Right renal pelvis (tissue), 4 donors: ENCODE results near the gene ADAMTS2. TPM values are rescaled to one million over a fixed set of nuclear protein-coding genes. Genes with fewer than 3 reads are reported as not detected.
"Not testable (repeated sequence)": the region's sequence is repeated elsewhere in the genome, so short reads cannot be mapped to it uniquely, and the experiment has no call there.

ENCODE experiments used
- DNase-seq, 4 donors: peaks; one replicate each; pipeline ENCODE4 v3.0.0-alpha.2; 2013; ENCODE audit warnings: low read depth in 4 of 4, low spot score in 3 of 4, missing footprints in 1 of 4
- polyA plus RNA-seq, 4 donors: library from polyadenylated mRNA; unstranded; fragments of 120-200 nt; gene quantifications; one replicate each; pipeline ENCODE4 v1.2.1, GENCODE V29; 2013; ENCODE audit not compliant: insufficient read length in 4 of 4

ADAMTS2 gene
- polyA plus RNA-seq, 4 donors, result 10.9 to 15.5 (median 11.5) TPM

DNA sequence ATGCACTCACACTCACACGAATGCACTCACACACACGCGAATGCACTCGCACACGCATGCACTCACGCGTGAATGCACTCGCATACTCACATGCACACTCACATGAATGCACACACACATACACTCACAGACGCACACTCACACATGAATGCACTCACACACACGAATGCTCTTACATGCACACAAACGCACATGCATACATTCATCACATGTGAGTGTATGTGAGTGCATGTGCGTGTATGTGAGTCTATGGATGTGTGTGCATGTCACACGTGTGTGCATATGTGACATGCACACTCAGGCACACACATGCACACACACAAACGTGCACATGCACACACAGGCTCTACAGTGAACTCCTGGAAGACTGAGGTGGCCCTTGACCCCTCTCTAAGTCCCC, 121.7 kb downstream of the ADAMTS2 start:
- no peak for DNase-seq

DNA sequence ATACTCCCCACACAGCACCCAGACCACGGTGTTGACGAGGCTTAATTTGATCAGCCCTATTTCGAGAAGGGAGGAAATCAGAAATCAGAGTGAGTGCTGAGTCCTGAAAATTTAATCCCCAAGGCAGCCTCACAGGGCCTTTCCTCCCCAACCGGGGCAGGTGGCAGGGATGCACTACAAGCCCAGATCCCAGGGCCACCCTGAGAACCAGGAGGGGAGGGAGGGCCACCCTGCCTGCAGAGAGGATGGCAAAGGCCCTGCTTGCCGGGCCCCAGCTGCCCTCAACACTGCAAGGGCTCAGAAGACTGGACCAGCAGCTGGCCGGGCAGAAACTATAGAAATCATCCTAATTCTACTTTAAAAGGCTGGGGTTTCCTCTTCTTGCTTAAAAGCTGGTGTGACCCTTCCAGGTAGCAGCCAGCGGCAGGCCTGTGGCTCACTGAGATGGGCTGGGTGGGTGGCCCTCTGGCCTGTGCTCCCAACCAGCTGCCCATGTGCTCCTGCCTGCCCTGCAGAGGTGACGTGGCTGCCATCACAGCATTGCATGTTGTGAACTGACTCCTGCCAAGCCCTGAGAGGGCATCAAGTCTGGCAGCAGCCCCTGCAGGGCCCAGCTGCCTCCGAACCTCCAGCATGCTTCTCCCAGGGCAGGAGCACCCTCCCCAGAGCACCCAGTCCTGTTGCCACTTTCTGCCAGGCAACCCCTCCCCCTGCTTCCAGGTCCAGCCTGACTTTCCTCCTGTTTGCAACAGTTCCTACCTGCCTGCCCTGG, 122.8 kb downstream of the ADAMTS2 start:
- no peak for DNase-seq

DNA sequence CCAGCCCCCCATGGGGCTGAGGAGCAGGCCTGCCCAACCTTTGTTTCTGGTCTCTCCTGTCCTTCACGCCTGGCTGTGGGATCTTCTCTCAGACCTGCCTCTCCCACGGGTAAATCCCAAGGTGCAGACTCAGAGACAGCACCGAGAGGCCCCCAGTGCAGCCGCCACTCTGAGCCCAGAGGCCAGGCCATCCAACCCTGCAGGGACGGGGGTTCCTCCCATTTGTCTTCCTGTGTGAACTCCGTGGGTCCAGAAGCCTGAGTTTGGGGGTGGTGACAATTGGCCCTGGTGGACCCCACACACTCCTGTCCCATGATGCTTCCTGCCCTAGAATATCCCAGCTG, 123.4 kb downstream of the ADAMTS2 start:
- DNase-seq, result no peak

DNA sequence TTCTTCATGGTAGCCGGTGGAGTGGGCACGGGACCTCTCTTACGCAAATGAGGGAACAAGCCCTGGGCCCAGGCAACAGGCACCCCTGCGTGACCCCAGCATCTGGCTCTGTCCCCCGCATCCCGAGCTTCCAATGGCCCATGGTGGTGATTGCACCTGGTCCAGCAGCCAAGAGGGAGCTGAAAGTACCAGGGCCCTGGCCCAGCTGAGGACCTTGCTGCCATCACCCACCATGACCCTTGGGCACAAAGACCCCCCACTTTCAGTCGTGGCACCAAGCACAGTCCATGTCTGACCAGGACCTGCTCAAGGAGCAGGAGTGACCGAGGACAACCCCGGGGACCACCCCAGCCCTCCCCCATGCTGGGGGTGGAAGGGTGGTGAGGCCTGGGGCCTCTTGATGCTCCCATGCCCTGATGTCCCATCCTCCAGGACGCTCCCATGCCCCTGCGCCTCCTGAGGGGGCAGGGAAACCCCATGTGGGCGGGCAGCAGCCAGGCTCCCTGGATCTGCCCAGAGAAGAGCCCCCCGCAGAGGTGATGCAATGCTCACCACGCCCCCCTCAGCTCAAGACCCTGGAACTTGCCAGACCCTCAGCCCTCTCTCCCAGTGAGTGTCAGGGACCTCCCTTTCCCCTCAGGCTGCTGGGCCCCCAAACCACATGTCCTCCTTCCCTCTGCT, 123.9 kb downstream of the ADAMTS2 start:
- no peak for DNase-seq

DNA sequence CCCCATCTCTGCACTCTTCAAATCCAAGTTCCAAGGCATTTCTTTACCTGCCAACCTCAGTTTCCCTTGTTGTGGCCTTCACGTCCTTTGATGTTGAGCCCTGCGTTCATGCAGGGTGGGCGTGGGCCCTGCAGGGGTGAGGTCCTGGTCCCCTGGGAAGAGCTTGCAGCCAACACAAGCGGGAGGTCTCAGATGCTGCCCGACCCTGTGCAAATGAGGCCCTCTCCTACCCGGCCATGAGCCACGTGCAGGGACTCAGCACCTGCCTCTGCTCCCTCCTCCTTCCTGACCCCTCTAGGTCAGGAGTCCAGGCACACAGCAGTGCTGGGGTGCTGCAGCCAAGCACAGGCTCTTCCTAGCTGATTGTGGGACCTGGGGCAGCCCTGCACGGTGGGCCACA, 124.5 kb downstream of the ADAMTS2 start:
- DNase-seq, result no peak

DNA sequence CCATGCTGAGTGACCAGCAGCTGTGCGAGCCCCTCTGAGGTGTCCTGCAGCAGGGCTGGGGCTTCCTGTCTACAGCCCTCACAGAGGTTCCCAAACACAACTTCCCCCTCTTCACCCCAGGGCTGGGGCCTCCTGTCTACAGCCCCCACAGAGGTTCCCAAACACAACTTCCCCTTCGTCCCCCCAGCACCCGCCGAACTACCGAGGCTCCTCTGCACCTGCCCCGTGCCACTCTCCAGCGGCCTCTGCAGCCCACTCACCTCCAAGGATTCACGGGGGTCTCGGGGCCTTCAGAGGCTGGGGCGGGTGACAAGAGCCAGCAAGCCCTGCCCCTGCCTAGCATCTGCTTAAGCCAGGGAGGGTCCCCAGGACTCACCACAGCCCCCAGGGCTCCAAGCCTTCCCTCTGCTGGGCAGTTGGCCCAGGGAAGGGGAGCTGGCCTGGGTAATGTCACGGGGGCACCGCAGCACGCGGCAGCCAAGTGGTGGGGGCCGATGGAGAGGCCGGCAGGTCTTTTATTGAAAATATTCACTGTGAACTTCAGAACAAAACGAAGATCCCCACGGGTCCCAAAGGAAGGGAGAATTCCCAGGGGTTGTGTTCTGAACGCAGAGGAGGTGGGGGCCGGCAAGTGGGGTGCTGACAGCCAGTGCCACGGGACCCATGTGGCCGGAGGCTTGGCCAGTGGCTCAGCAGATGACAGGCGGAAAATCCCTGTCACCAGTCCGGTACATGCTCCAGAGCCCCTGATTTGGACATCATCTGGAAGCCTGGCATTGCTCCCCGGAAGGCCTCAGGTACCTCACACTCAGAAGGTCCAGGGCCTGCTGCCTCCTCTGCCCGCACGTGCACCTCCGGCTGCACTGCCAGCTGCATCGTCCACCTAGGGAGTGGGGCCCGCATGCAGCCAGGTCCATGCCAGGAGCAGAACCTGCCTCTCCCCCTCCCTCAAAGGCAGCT, 125.3 kb downstream of the ADAMTS2 start:
- DNase-seq, result no peak

DNA sequence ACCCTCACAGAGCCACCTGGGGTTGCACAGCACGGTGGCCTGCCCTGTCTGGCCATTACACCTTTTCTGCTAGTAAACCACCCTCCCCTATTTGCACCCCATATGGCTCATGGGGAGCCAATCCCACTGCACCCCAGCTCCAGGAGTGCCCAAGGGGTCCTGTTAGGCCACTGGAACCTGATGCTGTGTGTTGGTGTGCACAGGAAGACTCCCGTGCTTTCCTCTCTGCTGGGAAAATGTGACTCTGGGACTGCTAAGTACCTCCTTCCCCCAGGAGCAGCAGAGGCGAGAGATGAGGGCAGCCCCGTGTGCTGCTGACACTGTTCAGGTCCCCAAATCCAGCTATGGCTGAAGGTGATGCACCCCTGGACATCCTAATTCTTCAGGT, 126.3 kb downstream of the ADAMTS2 start:
- DNase-seq, result no peak

DNA sequence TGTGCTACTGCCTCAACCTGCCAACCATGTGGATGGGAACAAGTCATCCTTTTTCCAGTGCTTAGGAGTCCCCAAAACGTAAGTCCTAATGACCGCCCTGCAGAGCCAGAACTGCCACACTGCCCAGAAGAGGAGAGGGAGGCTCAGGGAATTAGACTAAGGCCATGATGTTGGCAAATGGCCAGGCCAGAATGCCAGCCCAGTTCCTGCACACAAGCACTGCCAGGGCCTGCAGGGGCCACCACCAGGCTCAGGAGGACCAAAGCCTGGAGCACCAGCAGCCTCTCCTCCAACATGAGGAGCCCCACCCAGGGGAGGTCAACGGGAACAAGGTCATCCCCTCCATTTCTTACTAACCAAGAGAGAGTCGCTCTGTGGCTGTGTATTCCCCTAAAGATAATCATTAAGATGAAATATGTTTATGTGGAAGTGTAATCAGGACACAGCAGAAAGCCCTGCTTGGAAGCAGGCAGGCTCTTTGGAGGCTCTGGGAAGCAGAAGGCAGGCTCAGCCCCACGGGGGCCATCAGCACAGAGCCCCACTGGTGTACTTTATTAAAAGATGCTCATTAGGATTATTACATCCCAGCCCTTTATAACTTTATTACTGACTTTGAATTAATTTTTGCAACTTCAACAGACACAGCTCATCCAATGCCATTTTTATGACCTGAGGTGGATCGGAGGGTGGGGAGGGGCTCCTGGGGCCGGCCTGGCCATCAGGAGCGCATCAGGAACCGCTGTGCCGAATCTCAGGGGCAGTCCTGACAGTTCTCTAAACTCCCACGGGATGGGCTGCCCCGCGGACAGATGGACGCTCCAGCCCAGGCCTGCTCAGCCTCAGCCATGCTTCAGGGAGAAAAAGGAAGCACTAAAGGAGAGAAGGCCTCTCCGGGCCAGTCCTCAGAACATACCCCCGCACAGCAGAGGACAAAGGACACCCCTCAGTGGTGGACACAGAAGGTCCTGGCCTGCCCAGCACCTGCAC, 127.0 kb downstream of the ADAMTS2 start:
- no peak for DNase-seq

DNA sequence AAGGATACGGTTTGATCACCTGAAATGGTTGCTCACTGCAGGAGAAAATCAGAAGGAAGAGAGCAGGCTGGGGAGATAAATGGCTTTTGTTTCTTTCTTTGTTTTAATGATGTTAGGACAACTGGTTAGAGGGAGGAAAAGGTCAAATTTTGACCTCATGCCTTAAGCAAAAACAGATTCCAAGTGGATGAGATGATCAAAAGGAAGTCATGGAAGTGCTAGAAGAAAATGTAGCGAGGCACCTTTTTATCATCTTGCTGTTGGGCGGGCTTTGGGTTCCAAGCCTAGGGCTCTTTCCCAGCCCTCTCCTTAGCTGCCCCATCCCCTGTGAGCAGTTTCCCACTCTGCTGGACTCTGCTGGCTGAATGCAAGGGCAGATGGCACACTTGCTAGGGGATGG, 127.9 kb downstream of the ADAMTS2 start:
- no peak for DNase-seq

DNA sequence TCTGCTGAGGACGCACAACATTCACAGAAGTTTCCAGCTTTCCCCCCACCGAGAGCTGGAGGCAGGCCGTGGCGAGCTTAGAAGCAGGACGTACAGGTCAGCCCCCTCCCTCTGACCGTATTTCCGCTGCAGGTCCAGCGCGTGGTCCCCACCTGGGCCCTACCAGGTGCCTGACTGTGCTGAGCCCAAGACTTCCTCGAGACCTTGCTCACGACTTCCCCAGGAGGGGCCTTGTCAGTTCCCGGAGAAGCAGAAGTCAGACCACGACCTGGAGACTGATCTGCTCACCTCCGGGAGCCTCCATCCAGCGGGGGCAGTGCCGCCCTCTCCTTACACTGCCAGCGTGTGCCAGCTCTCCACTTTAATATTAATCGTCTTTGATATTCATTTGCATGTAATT, 128.9 kb downstream of the ADAMTS2 start:
- not testable (repeated sequence) for DNase-seq

DNA sequence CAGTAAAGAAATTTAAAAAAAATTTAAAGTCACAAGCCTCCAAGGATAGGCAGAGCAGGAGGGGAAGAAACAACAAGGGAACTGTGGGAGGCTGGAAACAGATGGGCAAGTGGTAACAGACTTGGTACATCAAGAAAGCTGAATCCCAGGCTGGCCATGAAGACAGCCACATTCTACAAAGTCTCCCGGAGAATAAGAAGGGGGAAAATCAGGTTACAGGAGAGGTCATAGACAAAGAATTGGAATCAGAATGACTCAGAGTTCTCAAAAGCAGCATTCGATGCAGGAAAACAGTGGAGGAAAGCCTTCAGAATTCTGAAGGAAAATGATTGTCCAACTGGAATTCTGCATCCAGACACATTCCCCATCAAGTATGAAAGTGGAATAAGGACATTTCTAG, 129.7 kb downstream of the ADAMTS2 start:
- no peak for DNase-seq

DNA sequence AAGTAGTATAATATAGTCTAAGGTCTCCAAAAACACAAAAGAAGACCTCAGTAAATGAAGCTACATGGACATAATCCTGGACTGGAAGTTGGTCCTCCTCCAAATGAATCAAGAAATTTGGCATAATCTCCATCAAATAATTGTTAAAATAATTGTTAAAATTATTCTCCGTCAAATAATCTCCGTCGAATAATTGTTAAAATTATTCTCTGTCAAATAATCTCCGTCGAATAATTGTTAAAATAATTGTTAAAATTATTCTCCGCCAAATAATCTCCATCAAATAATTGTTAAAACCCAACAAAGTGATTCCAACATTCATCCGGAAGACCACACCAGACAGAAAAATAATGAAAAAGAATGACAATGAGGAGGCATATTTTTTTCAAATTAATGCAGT, 130.6 kb downstream of the ADAMTS2 start:
- no peak for DNase-seq

DNA sequence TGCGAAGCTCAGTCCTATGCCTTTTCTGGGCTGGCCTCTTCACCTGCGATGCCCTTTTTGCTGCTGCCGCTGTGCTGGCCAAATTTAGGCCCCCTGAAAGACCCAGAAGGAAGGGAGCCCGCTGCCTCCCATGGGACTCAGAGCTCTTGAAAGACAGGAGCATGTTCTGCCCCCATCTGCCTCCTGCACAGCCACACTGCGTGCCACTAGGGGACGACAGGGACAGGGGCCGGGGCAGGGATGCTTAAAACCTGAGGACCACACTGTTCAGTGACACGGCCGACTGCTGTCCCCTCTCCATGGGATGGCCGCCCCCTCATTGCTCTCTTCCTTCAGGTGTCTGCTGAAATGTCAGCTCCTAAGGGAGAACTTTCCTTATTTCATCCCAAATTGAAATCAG, 132.4 kb downstream of the ADAMTS2 start:
- no peak for DNase-seq

DNA sequence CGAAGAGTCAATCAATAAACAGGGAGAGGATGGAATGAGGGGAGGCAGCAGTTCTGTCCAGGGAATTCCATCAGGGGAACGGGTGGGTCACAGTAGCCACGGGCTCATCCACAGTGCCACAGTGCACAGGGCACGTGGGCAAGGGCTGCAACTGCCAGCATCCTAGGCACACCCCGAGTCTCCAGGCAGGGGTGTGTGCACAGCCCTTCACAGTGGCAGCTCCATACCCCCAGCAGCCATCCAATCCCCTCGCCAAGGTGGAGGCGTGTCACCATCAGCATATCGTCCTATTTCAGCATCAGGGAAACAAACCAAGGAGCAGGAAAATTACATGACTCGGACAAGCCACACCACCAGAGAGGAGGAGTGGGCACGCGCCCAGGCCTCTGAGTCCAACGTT, 133.6 kb downstream of the ADAMTS2 start:
- DNase-seq, result no peak

DNA sequence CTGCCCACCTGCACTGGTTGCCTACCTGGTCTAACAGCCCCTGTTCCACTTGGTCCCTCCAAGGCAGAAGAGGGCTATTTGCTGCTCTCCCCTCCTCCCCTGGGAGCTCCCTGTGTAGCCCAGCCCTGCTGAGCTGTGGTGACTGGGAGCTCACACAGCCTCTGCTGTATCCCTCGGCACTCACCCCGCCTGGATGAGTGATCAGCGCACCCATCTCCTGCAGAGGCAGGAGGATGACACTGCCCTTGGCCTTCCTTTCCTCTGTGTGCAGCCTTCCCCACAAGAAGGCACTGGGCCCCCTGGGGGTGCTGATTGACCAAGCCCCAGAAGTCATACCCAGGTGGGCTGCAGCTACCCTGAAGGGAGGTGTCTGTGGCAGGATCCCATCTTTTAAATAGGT, 134.2 kb downstream of the ADAMTS2 start:
- DNase-seq, result no peak

DNA sequence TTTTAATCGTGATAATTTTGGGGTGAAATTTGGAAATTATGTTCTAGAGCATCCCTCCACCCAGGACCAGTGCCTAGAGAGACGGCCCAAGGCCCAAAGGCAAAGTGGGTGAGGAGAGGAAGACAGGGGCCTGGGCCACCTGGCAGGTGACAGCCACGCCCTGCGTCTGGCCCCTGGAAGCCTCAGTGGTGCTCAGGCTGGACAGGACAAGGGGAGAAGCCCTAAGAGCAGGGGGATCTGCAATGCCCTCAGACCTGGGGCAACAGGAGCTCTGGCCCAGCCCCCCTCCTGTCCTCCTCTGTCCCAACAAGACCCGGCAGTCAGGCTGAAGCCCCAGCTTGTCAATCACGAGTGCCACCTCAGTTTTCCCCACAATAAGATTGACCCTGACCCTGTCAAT, 134.8 kb downstream of the ADAMTS2 start:
- DNase-seq, result no peak

DNA sequence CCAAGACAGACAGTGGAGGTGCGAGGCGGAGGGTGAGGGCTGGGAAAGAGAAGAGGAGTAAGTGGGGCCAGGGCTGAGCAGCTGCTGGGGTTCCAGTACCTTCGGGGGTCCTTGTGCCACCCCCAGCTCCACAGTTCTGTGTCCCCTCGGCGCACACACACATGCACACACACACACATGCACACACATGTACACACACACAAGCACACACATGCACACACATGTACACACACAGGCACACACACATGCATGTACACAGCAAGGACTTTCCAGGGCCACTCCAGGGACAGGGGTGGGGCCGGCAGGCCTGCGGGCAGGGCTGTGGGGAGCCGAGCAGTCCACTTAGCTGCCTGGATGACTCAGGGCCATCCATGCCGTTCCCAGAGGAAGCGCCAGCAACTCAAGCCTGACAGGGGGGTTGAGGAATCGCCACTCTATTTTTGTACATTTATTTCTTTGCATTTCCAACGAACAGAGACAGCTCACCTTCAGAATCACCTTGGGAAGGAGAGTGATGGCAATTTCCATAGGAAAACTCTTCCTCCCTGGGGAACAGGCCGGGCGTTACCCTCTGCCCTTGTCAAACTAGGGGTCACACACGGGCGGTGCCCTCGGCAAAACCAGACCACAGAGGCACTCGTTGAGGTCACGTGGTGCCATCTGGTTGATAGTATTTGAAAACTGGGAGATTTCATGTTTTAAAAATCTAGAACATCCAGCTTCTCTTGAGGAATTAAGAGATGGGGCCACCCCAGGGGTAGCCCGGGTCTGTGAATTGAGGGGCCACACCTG, 135.7 kb downstream of the ADAMTS2 start:
- no peak for DNase-seq

DNA sequence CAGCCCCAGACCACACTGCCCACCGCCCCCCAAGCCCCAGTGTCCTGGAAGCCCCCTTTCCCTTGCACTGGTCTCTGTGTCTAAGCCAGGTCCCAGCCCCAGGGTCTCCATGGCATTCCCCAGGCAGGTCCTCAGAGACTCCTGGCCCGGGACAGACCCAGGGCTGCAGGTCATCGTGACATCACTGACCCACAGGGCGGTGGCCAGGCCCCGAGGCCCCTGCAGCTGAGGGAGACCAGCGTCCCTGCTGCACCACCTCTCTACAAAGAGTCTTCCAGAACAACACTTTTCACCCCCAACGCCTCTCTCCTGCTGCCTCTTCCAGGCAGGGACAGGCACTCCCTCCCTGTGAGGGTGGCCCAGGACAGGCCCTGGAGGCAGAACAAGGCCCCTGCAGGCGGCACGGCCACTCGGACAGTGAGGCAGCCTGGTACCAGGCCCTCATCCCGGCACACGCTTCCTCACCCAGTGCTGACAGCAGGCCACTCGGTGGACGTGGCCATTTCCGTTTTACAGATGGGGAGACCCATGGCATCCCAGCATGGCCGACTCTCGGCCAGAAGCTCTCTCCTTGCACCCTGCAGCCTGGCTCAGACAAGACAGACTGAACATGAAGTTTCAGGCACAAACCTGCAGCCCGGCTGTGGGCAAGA, 136.4 kb downstream of the ADAMTS2 start:
- no peak for DNase-seq
